Measurements from ENCODE around the gene MAG. TPM values are rescaled to one million over a fixed set of nuclear protein-coding genes. Genes with fewer than 3 reads are reported as not detected.

Gene MAG
- not detected in 2 replicates for total RNA-seq

GRCh38 chr19:35291916-35292315, at the start of gene MAG:
TSS of gene MAG (plus strand) at chr19:35292161. CDS start at chr19:35295409, 3,248 bp downstream.
- no peak for TF ChIP-seq CTCF (IDR thresholded peaks at IDR 0.05; ENCODE audit: extremely low read depth, low read depth, low read length)
- H3K79me2 ChIP-seq (ENCODE audit: insufficient read depth, low read length) = no peaks in the 10 kb centered on the region

GRCh38 chr19:35246466-35247092, 45.4 kb upstream of the MAG start:
- H2AFZ ChIP-seq (ENCODE audit: low read length) = no peak overlapping the region
- no peaks in the 10 kb centered on the region for H4K20me1 ChIP-seq (ENCODE audit: insufficient read depth, low read length)
- no peaks in the 10 kb centered on the region for H3K36me3 ChIP-seq (ENCODE audit: insufficient read depth, low read length)
- no peak for DNase-seq (ENCODE audit: insufficient read length, low spot score, missing footprints)
- TF ChIP-seq CTCF (IDR thresholded peaks at IDR 0.05; ENCODE audit: extremely low read depth, low read depth, low read length) = no peak
- H3K4me2 ChIP-seq (ENCODE audit: insufficient read depth, low read length) = no peak overlapping the region
- H3K79me2 ChIP-seq (ENCODE audit: insufficient read depth, low read length) = no peaks in the 10 kb centered on the region
- no peak overlapping the region for H3K27ac ChIP-seq (ENCODE audit: low read depth, low read length)
- no peaks in the 10 kb centered on the region for H3K4me1 ChIP-seq (ENCODE audit: insufficient read depth, low read length)
- peaks cover 41% of the 10 kb centered on the region for H3K27me3 ChIP-seq (ENCODE audit: insufficient read depth, low read length)
- H3K4me3 ChIP-seq (ENCODE audit: insufficient read depth, low read length) = no peak overlapping the region
- H3K9me3 ChIP-seq (ENCODE audit: low read depth, low read length) = no peaks in the 10 kb centered on the region

More at GRCh38 chr19:35291916-35292315, at the start of gene MAG:
- no peaks in the 10 kb centered on the region for H3K9me3 ChIP-seq (ENCODE audit: low read depth, low read length)
- peaks cover 31% of the 10 kb centered on the region for H3K27me3 ChIP-seq (ENCODE audit: insufficient read depth, low read length)
- no peaks in the 10 kb centered on the region for H4K20me1 ChIP-seq (ENCODE audit: insufficient read depth, low read length)
- H3K4me3 ChIP-seq (ENCODE audit: insufficient read depth, low read length) = no peak within 1 kb of the TSS
- H3K4me2 ChIP-seq (ENCODE audit: insufficient read depth, low read length) = no peak within 1 kb of the TSS
- H2AFZ ChIP-seq (ENCODE audit: low read length) = no peak within 1 kb of the TSS
- H3K36me3 ChIP-seq (ENCODE audit: insufficient read depth, low read length) = no peaks in the 10 kb centered on the region
- H3K4me1 ChIP-seq (ENCODE audit: insufficient read depth, low read length) = no peaks in the 10 kb centered on the region
- H3K27ac ChIP-seq (ENCODE audit: low read depth, low read length) = no peak within 1 kb of the TSS
- no peak for DNase-seq (ENCODE audit: insufficient read length, low spot score, missing footprints)

- Histone ChIP-seq H3K27me3 (ENCODE audit: insufficient read depth, low read length) (peaks cover 39% of the 10 kb centered on the region), H3K9me3 (ENCODE audit: low read depth, low read length) (no peaks in the 10 kb centered on the region), H4K20me1 (ENCODE audit: insufficient read depth, low read length) (no peaks in the 10 kb centered on the region), H3K4me3 (ENCODE audit: insufficient read depth, low read length) (no peak overlapping the region), H3K27ac (ENCODE audit: low read depth, low read length) (no peak overlapping the region), H3K4me2 (ENCODE audit: insufficient read depth, low read length) (no peak overlapping the region), H3K4me1 (ENCODE audit: insufficient read depth, low read length) (no peaks in the 10 kb centered on the region), H3K36me3 (ENCODE audit: insufficient read depth, low read length) (no peaks in the 10 kb centered on the region), H2AFZ (ENCODE audit: low read length) (no peak overlapping the region), H3K79me2 (ENCODE audit: insufficient read depth, low read length) (no peaks in the 10 kb centered on the region)
- no peak for DNase-seq (ENCODE audit: insufficient read length, low spot score, missing footprints)
- no peak for TF ChIP-seq CTCF (IDR thresholded peaks at IDR 0.05; ENCODE audit: extremely low read depth, low read depth, low read length)
Observed at GRCh38 chr19:35247526-35248309, 44.2 kb upstream of the MAG start.

Measured in osteoblast (primary cell).